A549 treated with Mapracorat at 1 μM for 4 hours (cell line): ENCODE data around the gene BMAL1. TPM values are rescaled to one million over a fixed set of nuclear protein-coding genes. Genes with fewer than 3 reads are reported as not detected.

ENCODE experiments used
- total RNA-seq: library from RNA; stranded (reverse); fragments of 200-300 nt; extraction: Qiagen RNA extraction; gene quantifications from 5 replicates; pipeline ENCODE4 v1.2.3, GENCODE V29; 2022

BMAL1 gene
- 6.8 to 9.1 TPM (median 7.2 TPM) in 5 replicates for total RNA-seq

DNA sequence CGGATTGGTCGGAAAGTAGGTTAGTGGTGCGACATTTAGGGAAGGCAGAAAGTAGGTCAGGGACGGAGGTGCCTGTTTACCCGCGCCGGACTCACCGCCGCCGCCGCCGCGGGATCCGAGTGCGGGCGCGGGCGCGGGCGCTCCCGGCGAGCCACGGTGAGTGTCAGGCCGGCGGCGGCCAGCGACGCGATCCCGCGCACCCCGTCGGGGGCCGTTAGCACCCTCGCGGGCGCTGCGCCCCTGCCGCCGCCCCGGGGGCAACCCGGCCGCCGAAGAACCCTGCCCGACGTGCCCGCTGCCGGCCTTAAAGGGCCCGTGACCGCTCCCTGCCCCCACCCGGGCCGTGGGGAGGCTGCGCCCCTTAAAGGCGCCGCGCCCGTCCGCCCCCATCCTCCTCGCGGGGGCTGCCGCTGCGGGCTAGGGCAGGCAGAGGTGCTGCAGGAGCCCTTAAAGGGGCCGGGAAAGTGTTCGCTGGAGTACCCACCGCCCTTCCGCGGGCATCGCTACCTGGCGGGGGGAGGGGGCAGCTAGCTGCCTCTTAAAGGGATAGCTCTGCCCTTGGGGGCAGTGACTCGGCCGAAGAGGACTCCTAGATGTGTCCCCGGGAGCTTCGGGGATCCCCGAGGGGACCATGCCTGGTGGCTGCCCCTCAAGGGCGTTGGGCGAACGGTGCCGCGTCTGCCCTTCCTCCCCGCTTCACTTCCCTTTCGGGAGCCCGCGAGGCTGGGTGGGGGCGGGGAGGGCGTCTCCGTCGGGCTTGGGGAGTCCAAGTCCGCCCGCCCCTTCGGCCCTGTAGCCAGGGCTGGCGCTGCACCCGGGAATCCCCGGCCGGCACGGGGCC, at the start of gene BMAL1:
Gene BMAL1, plus strand, starts transcription at position 23 of the 841 bp plus-strand sequence. CDS start 76,519 bp downstream, outside the sequence.

Other genes with a start within 250 kb of the BMAL1 start
- gene BTBD10, start 185.4 kb downstream of the BMAL1 start, total RNA-seq = 37.6 to 51.1 TPM (median 42.8 TPM) in 5 replicates
- gene PTH, start 218.2 kb downstream of the BMAL1 start, total RNA-seq = not detected in 5 replicates